HEK293 (cell line): Measurements from ENCODE around the gene ARL3.

ENCODE experiments used
- CTCF ChIP-seq: fragments of 450-650 bp; formaldehyde crosslinking; IDR thresholded peaks from 2 replicates; pipeline ENCODE4 v1.5.1; 2016; ENCODE audit warnings: missing biosample characterization, missing genetic modification characterization
- FEZF1 ChIP-seq: fragments of 450-650 bp; formaldehyde crosslinking; IDR thresholded peaks from 2 replicates; pipeline ENCODE4 v1.5.1; 2016; ENCODE audit warnings: missing biosample characterization, missing genetic modification characterization
- ZFP3 ChIP-seq: fragments of 450-650 bp; formaldehyde crosslinking; IDR thresholded peaks from 2 replicates; pipeline ENCODE4 v1.5.1; 2016; ENCODE audit warnings: low read depth, missing biosample characterization, missing genetic modification characterization
- ZNF558 ChIP-seq: fragments of 450-650 bp; formaldehyde crosslinking; IDR thresholded peaks from 2 replicates; pipeline ENCODE4 v1.5.1; 2016; ENCODE audit warnings: missing biosample characterization, missing genetic modification characterization

- TF ChIP-seq ZFP3 (tag by site-specific recombination) = no peak
- TF ChIP-seq CTCF (tag by site-specific recombination) = no peak
- no peak for TF ChIP-seq ZNF558
- TF ChIP-seq FEZF1 (tag by site-specific recombination) = no peak
Observed at GRCh38 chr10:102651455-102652169, 62.6 kb downstream of the ARL3 start.
